HG02870 (cell line): Measurements from ENCODE around the gene MTCL1.

ENCODE experiments used
- ATAC-seq: cut with Tn5 transposase; IDR thresholded peaks from one replicate; pipeline ENCODE4 v1.9.1; 2021; ENCODE audit warnings: mild to moderate bottlenecking, moderate library complexity; ENCODE audit not compliant: unreplicated experiment

The MTCL1 gene

GRCh38 chr18:8806100-8806797, 100.9 kb downstream of the MTCL1 start:
- no peak for ATAC-seq

- ATAC-seq: no peak
Measured at GRCh38 chr18:8806798-8807487, 101.6 kb downstream of the MTCL1 start.

- ATAC-seq: no peak
Measured at GRCh38 chr18:8807488-8807805, 102.1 kb downstream of the MTCL1 start.

- no peak for ATAC-seq
Measured at GRCh38 chr18:8808001-8808400, 102.6 kb downstream of the MTCL1 start.

GRCh38 chr18:8809514-8809913, 104.2 kb downstream of the MTCL1 start:
- no peak for ATAC-seq

GRCh38 chr18:8810157-8810556, 104.8 kb downstream of the MTCL1 start:
- ATAC-seq: no peak

- no peak for ATAC-seq
Measured at GRCh38 chr18:8811115-8811514, 105.8 kb downstream of the MTCL1 start.

GRCh38 chr18:8812631-8813030, 107.3 kb downstream of the MTCL1 start:
- no peak for ATAC-seq

- no peak for ATAC-seq
Measured at GRCh38 chr18:8813611-8814010, 108.3 kb downstream of the MTCL1 start.

GRCh38 chr18:8814206-8814605, 108.8 kb downstream of the MTCL1 start:
- ATAC-seq: no peak

GRCh38 chr18:8816220-8816619, 110.9 kb downstream of the MTCL1 start:
- no peak for ATAC-seq

- no peak for ATAC-seq
Measured at GRCh38 chr18:8816816-8817215, 111.5 kb downstream of the MTCL1 start.

- ATAC-seq: no peak
Measured at GRCh38 chr18:8818982-8819381, 113.6 kb downstream of the MTCL1 start.

- ATAC-seq: no peak
Measured at GRCh38 chr18:8820396-8821082, 115.2 kb downstream of the MTCL1 start.

- ATAC-seq: no peak
Measured at GRCh38 chr18:8821083-8821465, 115.7 kb downstream of the MTCL1 start.

- ATAC-seq: no peak
Measured at GRCh38 chr18:8821531-8821930, 116.2 kb downstream of the MTCL1 start.

- no peak for ATAC-seq
Measured at GRCh38 chr18:8822643-8823042, 117.3 kb downstream of the MTCL1 start.

GRCh38 chr18:8823530-8823929, 118.2 kb downstream of the MTCL1 start:
- ATAC-seq: no peak

GRCh38 chr18:8824846-8825245, 119.5 kb downstream of the MTCL1 start:
- ATAC-seq: no peak

- no peak for ATAC-seq
Measured at GRCh38 chr18:8825273-8825672, 119.9 kb downstream of the MTCL1 start.

GRCh38 chr18:8825729-8826375, 120.5 kb downstream of the MTCL1 start:
- ATAC-seq: no peak

GRCh38 chr18:8826514-8826913, 121.2 kb downstream of the MTCL1 start:
- ATAC-seq: no peak
